GM19240 (cell line): ENCODE measurements around the gene SNX4.
"Not testable (repeated sequence)": the region's sequence is repeated elsewhere in the genome, so short reads cannot be mapped to it uniquely, and the experiment has no call there.

Experiments
- DNase-seq: peaks from one replicate; pipeline ENCODE4 v3.0.0; 2011; ENCODE audit warnings: low spot score; ENCODE audit not compliant: insufficient read length

Gene SNX4

GRCh38 chr3:125405515-125405914 is 114.5 kb downstream of the SNX4 start:
- not testable (repeated sequence) for DNase-seq

- DNase-seq = no peak
Measured at GRCh38 chr3:125403789-125404188, 116.2 kb downstream of the SNX4 start.

GRCh38 chr3:125402639-125403038 is 117.4 kb downstream of the SNX4 start:
- DNase-seq = no peak

- no peak for DNase-seq
Measured at GRCh38 chr3:125401402-125401801, 118.6 kb downstream of the SNX4 start.

DNA sequence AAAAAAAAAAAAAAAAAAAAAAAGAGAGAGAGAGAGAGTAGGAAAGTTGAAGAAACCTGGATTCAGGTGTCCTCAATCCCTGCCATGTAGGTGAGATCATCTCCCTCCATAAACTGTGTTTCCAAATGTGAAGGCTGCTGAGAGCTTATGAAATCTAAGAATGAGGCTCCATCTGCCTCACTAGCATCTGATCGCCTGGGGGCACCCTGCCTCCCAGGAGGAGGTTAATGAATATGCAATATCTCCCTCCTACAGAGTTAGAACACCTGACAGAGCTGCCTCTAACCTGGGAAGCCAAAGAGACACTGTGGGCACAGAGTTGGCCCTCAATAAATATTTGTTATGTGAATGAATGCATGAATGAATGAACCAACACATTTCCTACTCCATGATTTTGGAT is 121.0 kb downstream of the SNX4 start:
- DNase-seq = no peak
